ENCODE results near the gene HACD1.
"Not testable (repeated sequence)": the region's sequence is repeated elsewhere in the genome, so short reads cannot be mapped to it uniquely, and the experiment has no call there.

HACD1 gene

DNA sequence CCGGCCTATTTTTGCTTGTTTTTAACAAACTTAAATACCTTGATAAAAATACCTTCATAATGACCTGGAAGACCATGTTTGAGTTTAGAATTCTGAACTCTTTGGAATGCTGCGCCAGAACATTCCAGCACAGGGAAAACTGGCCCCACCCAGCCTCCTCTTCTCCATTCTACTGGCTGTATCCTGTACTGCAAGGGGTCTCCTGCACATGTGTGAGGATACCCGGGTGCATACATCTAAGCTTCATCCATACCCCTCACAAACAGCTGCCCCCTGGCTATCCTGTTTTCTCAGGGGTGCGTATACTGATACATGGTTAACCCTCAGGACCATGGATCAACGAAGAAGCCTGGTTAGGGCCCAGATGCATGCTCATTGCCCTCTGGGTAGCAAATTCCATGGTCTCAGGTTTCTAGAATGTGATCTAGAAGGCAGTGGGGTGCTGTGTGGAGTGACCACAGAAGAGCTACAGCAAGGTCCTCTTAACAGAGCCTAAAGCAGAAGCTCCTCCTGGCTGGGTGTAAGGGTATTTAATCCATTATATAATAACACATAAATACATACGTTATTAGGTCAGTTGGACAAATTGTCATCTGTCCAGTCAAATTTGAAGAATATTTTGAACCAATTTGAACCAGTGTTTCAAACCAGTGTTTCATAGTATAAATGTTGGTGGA is 26.1 kb downstream of the HACD1 start:
- Histone ChIP-seq H3K4me3 (ENCODE audit: low read length) (no peak overlapping the region), H3K27me3 (ENCODE audit: control insufficient read depth, insufficient read depth, low read length) (no peaks in the 10 kb centered on the region), H3K27ac (ENCODE audit: low read depth, low read length) (no peak overlapping the region), H3K4me1 (ENCODE audit: control insufficient read depth, insufficient read depth, low read length) (no peaks in the 10 kb centered on the region), H3K9ac (ENCODE audit: low read length) (no peak overlapping the region), H3K36me3 (ENCODE audit: control insufficient read depth, insufficient read depth, low read length) (no peaks in the 10 kb centered on the region)

GRCh38 chr10:17589316-17589715 is 27.9 kb downstream of the HACD1 start:
- not testable (repeated sequence) for H3K36me3 ChIP-seq (ENCODE audit: control insufficient read depth, insufficient read depth, low read length); H3K27ac ChIP-seq (ENCODE audit: low read depth, low read length); H3K9ac ChIP-seq (ENCODE audit: low read length); H3K4me3 ChIP-seq (ENCODE audit: low read length); H3K4me1 ChIP-seq (ENCODE audit: control insufficient read depth, insufficient read depth, low read length); H3K27me3 ChIP-seq (ENCODE audit: control insufficient read depth, insufficient read depth, low read length)

DNA sequence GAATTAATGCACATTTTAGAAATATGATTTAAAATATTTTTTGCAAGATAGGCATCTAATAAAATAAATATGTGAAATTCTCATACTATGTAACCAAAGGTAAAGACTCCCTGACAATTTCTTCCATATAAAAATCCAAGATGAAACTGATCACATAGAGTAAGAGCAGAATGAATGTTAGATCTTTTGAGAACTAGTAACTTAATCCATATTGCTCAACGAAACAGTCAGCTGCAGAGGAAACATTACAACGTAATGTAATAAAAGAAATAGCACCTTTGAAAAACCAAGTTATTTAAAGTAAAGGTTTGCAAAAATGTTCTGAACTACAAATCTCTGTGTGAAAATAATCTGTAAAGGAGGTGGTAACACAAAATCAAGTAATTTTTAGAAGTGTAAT is 28.8 kb downstream of the HACD1 start:
- H3K36me3 ChIP-seq (ENCODE audit: control insufficient read depth, insufficient read depth, low read length): no peaks in the 10 kb centered on the region
- no peak overlapping the region for H3K9ac ChIP-seq (ENCODE audit: low read length)
- no peaks in the 10 kb centered on the region for H3K27me3 ChIP-seq (ENCODE audit: control insufficient read depth, insufficient read depth, low read length)
- H3K4me3 ChIP-seq (ENCODE audit: low read length): no peak overlapping the region
- H3K4me1 ChIP-seq (ENCODE audit: control insufficient read depth, insufficient read depth, low read length): no peaks in the 10 kb centered on the region
- H3K27ac ChIP-seq (ENCODE audit: low read depth, low read length): no peak overlapping the region

DNA sequence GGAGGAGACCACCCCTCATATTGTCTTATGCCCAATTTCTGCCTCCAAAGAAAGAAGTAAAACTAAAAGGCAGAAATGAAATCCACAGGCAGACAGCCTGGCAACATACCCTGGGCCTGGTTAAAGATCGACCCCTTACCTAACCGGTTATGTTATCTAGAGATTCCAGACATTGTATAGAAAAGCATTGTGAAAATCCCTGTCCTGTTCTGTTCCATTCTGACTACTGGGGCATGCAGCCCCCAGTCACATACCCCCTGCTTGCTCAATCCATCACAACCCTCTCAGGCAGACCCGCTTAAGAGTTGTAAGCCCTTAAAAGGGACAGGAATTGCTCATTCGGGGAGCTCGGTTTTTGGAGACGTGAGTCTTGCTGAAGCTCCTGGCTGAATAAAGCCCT is 29.9 kb downstream of the HACD1 start:
- not testable (repeated sequence) for H3K4me1 ChIP-seq (ENCODE audit: control insufficient read depth, insufficient read depth, low read length); H3K27me3 ChIP-seq (ENCODE audit: control insufficient read depth, insufficient read depth, low read length); H3K27ac ChIP-seq (ENCODE audit: low read depth, low read length); H3K36me3 ChIP-seq (ENCODE audit: control insufficient read depth, insufficient read depth, low read length); H3K9ac ChIP-seq (ENCODE audit: low read length); H3K4me3 ChIP-seq (ENCODE audit: low read length)

GRCh38 chr10:17586821-17587234 is 30.3 kb downstream of the HACD1 start:
- H3K9ac ChIP-seq (ENCODE audit: low read length): no peak overlapping the region
- H3K27me3 ChIP-seq (ENCODE audit: control insufficient read depth, insufficient read depth, low read length): no peaks in the 10 kb centered on the region
- no peak overlapping the region for H3K27ac ChIP-seq (ENCODE audit: low read depth, low read length)
- no peaks in the 10 kb centered on the region for H3K36me3 ChIP-seq (ENCODE audit: control insufficient read depth, insufficient read depth, low read length)
- no peaks in the 10 kb centered on the region for H3K4me1 ChIP-seq (ENCODE audit: control insufficient read depth, insufficient read depth, low read length)
- no peak overlapping the region for H3K4me3 ChIP-seq (ENCODE audit: low read length)

GRCh38 chr10:17585016-17585415 is 32.2 kb downstream of the HACD1 start:
- Histone ChIP-seq H3K36me3 (ENCODE audit: control insufficient read depth, insufficient read depth, low read length) (no peaks in the 10 kb centered on the region), H3K4me1 (ENCODE audit: control insufficient read depth, insufficient read depth, low read length) (no peaks in the 10 kb centered on the region), H3K27me3 (ENCODE audit: control insufficient read depth, insufficient read depth, low read length) (no peaks in the 10 kb centered on the region), H3K4me3 (ENCODE audit: low read length) (no peak overlapping the region), H3K27ac (ENCODE audit: low read depth, low read length) (no peak overlapping the region), H3K9ac (ENCODE audit: low read length) (no peak overlapping the region)

- Histone ChIP-seq H3K4me1 (ENCODE audit: control insufficient read depth, insufficient read depth, low read length) (no peaks in the 10 kb centered on the region), H3K36me3 (ENCODE audit: control insufficient read depth, insufficient read depth, low read length) (no peaks in the 10 kb centered on the region), H3K9ac (ENCODE audit: low read length) (no peak overlapping the region), H3K4me3 (ENCODE audit: low read length) (no peak overlapping the region), H3K27ac (ENCODE audit: low read depth, low read length) (no peak overlapping the region), H3K27me3 (ENCODE audit: control insufficient read depth, insufficient read depth, low read length) (no peaks in the 10 kb centered on the region)
Measured at GRCh38 chr10:17580885-17581284, 36.3 kb downstream of the HACD1 start.

GRCh38 chr10:17578603-17579002 is 38.6 kb downstream of the HACD1 start:
- Histone ChIP-seq H3K36me3 (ENCODE audit: control insufficient read depth, insufficient read depth, low read length) (no peaks in the 10 kb centered on the region), H3K4me3 (ENCODE audit: low read length) (no peak overlapping the region), H3K27me3 (ENCODE audit: control insufficient read depth, insufficient read depth, low read length) (no peaks in the 10 kb centered on the region), H3K27ac (ENCODE audit: low read depth, low read length) (no peak overlapping the region), H3K9ac (ENCODE audit: low read length) (no peak overlapping the region), H3K4me1 (ENCODE audit: control insufficient read depth, insufficient read depth, low read length) (no peaks in the 10 kb centered on the region)

GRCh38 chr10:17576768-17577167 is 40.4 kb downstream of the HACD1 start:
- Histone ChIP-seq H3K27me3 (ENCODE audit: control insufficient read depth, insufficient read depth, low read length) (no peaks in the 10 kb centered on the region), H3K36me3 (ENCODE audit: control insufficient read depth, insufficient read depth, low read length) (no peaks in the 10 kb centered on the region), H3K9ac (ENCODE audit: low read length) (no peak overlapping the region), H3K4me1 (ENCODE audit: control insufficient read depth, insufficient read depth, low read length) (no peaks in the 10 kb centered on the region), H3K4me3 (ENCODE audit: low read length) (no peak overlapping the region), H3K27ac (ENCODE audit: low read depth, low read length) (no peak overlapping the region)

DNA sequence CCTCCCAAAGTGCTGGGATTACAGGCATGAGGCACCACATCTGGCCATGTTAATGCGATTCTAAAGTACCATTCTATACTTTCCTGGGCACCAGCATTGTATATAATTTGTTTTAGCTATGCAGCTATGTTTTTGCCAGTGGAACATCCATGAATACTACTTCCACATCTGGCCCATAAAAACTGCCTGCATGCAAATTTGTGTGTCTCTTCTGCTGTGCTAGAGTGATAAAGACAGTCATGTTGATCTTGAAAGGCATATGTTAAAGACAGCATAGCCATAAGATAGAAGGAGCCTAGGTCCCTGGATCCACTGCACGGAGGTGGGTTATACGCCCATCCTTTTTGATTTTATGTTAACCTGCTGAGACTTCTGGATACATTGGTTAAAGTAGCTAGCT is 52.3 kb downstream of the HACD1 start:
- no peak overlapping the region for H3K27ac ChIP-seq (ENCODE audit: low read depth, low read length)
- H3K4me3 ChIP-seq (ENCODE audit: low read length): no peak overlapping the region
- no peaks in the 10 kb centered on the region for H3K27me3 ChIP-seq (ENCODE audit: control insufficient read depth, insufficient read depth, low read length)
- H3K9ac ChIP-seq (ENCODE audit: low read length): no peak overlapping the region
- no peaks in the 10 kb centered on the region for H3K4me1 ChIP-seq (ENCODE audit: control insufficient read depth, insufficient read depth, low read length)
- no peaks in the 10 kb centered on the region for H3K36me3 ChIP-seq (ENCODE audit: control insufficient read depth, insufficient read depth, low read length)

- no peak overlapping the region for H3K27ac ChIP-seq (ENCODE audit: low read depth, low read length)
- H3K27me3 ChIP-seq (ENCODE audit: control insufficient read depth, insufficient read depth, low read length): no peaks in the 10 kb centered on the region
- H3K9ac ChIP-seq (ENCODE audit: low read length): no peak overlapping the region
- no peaks in the 10 kb centered on the region for H3K4me1 ChIP-seq (ENCODE audit: control insufficient read depth, insufficient read depth, low read length)
- H3K4me3 ChIP-seq (ENCODE audit: low read length): no peak overlapping the region
- H3K36me3 ChIP-seq (ENCODE audit: control insufficient read depth, insufficient read depth, low read length): no peaks in the 10 kb centered on the region
Measured at GRCh38 chr10:17563452-17563851, 53.7 kb downstream of the HACD1 start.

GRCh38 chr10:17562614-17563013 is 54.6 kb downstream of the HACD1 start:
- H3K27ac ChIP-seq (ENCODE audit: low read depth, low read length): no peak overlapping the region
- H3K9ac ChIP-seq (ENCODE audit: low read length): no peak overlapping the region
- no peak overlapping the region for H3K4me3 ChIP-seq (ENCODE audit: low read length)
- no peaks in the 10 kb centered on the region for H3K4me1 ChIP-seq (ENCODE audit: control insufficient read depth, insufficient read depth, low read length)
- no peaks in the 10 kb centered on the region for H3K27me3 ChIP-seq (ENCODE audit: control insufficient read depth, insufficient read depth, low read length)
- H3K36me3 ChIP-seq (ENCODE audit: control insufficient read depth, insufficient read depth, low read length): no peaks in the 10 kb centered on the region

DNA sequence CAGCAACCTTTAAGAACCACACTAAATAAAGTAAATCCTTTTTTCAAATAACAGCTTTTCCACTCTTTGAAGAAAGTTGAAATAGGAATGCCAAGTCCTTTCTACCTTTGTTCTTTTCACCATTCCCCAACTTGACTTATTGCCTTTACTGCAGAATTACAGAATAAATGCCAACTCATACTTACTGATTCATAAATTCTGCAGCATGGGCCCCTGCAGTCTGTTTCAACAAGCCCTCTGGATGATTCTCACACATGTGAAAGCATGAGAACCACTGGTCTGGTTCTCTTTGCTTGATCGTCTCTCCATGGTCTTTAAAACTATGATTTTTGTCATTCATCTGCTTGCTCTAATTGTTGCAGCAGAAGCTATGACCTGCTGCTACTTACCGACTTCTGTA is 56.1 kb downstream of the HACD1 start:
- H3K9ac ChIP-seq (ENCODE audit: low read length): no peak overlapping the region
- no peaks in the 10 kb centered on the region for H3K4me1 ChIP-seq (ENCODE audit: control insufficient read depth, insufficient read depth, low read length)
- no peaks in the 10 kb centered on the region for H3K27me3 ChIP-seq (ENCODE audit: control insufficient read depth, insufficient read depth, low read length)
- no peak overlapping the region for H3K4me3 ChIP-seq (ENCODE audit: low read length)
- H3K36me3 ChIP-seq (ENCODE audit: control insufficient read depth, insufficient read depth, low read length): no peaks in the 10 kb centered on the region
- H3K27ac ChIP-seq (ENCODE audit: low read depth, low read length): no peak overlapping the region

Measured in rectal smooth muscle tissue (tissue), 1 donor.